GM18498 (cell line): Measurements from ENCODE around the gene ACTR10.
"Not testable (repeated sequence)": the region's sequence is repeated elsewhere in the genome, so short reads cannot be mapped to it uniquely, and the experiment has no call there.

ENCODE experiments used
- ATAC-seq: cut with Tn5 transposase; IDR thresholded peaks from one replicate; pipeline ENCODE4 v1.9.1; 2021; ENCODE audit warnings: mild to moderate bottlenecking, moderate library complexity; ENCODE audit not compliant: unreplicated experiment

ACTR10 gene

DNA sequence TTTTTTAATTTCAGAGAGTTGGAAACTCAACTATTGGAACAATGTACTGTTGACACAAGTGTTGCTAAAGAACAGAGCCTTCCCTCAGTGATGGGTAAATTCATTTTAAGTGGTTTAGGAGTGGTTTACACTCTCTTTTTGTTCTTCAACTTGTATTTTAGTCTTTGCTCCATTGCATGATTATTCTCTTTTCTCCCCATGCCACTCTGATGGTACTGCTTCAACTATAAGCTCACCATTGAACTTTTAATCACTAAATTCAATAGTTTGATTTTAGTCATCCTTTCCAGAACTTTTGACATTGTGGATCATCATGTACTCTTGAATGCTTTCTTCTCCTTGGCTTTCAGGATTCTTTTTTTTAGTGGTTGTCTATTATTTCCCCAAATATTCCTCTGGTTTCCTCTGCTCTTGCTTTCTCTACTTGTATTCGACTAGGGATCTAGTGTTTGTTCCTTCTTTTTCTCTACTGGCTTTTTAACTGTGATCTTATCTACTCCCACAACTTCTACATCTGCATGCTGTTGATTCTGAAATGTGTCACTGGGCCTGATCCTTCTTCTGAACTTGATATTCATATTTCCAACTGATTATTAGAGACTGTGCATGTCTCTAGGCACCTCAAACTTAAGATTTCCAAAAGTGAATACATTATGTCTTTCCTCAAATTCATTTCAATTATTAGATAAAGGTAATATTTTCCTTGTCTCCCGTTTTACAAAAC is 15.4 kb downstream of the ACTR10 start:
- no peak for ATAC-seq

DNA sequence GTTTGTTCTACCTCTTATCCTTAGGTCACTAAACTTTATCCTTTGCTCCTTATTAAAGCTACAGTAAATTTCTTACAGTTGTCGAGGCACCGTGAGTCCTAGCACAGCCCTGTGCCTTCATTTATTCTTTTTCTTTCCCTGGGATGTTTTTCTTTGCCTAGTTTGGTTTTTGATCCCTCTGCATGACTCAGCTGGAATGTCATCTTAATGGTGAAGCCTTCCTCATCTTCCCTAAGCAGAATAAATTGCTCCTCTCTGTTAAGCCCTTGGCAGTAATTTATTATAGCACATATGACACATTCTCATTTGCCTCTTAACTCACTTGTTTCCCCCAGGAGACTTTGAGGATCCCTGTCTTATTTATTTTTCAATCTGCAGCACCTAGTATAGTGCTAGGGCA is 16.6 kb downstream of the ACTR10 start:
- no peak for ATAC-seq

DNA sequence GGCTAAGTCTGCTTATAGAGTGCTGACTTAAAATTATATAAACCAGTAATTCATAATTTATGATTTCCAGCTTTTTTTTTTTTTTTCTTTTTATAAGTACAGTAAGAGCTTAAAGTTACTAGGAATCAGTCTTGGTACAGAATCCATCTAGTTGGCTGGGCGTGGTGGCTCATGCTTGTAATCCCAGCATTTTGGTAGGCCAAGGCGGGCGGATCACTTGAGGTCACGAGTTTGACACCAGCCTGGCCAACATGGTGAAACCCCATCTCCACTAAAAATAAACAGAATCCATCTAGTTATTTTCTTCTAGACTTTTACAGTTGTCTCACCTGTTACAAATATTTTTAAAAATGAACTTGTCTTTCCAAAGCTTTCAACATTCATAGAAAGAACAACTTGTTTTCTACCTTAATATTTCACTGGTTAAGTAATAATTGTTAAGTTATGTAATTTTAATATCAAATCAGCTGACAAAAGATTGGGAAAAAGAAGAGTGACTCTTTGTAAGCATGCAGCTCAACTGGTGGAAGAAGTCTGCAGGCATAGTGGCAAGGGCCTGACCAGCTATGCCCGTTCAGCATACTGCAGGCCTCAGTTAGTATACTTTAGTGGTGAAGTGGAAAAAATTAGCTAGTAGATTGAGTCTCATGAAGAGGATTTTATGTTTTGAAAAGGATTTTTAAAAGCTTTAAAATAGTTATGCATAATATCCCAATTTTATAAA is 27.3 kb downstream of the ACTR10 start:
- ATAC-seq = no peak

DNA sequence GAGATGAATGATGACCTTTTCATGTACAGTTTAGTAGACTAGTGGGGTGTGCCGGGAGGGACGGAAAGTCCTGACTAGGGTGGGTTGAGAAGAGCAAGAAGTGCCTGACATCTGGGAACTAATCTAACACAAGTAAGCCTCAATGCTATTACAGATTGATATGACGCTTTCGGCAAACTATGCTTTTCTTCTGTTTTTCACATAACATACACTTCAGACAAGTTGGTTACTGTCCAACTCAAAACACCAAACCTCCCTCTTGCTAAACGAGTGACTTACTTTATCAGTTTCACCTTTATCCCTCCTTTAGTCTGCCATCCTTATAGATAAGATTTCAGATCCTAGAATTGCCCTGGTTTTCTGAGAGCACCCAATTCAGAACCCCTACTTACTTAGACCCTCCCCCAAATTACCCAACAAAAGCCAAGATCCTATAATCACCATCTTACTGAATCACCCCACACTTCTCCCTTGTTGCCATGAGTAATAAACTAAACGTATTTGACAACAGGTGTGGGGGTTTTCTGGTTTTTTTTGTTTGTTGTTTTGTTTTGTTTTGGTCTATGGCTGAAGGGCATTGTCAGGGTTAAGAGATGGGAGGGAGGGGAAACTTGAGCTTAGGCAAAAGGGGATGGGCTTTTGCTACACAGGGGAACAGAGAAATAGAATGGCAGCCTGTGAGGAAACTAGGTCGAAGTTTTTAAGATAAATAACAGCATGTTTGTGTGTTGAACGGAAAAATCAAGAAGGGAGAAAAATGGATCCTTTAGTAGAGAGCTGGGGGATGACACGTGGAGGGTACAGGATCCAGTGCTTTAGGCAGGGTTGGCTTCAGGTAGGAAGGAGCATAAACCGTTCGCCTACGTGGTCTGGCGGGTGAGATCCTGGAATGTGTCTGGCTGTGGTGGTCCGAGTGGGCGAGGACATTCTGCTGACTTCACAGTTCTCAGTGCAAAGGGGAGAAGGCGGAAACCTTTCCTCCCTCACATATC is 38.6 kb downstream of the ACTR10 start:
- ATAC-seq = no peak

DNA sequence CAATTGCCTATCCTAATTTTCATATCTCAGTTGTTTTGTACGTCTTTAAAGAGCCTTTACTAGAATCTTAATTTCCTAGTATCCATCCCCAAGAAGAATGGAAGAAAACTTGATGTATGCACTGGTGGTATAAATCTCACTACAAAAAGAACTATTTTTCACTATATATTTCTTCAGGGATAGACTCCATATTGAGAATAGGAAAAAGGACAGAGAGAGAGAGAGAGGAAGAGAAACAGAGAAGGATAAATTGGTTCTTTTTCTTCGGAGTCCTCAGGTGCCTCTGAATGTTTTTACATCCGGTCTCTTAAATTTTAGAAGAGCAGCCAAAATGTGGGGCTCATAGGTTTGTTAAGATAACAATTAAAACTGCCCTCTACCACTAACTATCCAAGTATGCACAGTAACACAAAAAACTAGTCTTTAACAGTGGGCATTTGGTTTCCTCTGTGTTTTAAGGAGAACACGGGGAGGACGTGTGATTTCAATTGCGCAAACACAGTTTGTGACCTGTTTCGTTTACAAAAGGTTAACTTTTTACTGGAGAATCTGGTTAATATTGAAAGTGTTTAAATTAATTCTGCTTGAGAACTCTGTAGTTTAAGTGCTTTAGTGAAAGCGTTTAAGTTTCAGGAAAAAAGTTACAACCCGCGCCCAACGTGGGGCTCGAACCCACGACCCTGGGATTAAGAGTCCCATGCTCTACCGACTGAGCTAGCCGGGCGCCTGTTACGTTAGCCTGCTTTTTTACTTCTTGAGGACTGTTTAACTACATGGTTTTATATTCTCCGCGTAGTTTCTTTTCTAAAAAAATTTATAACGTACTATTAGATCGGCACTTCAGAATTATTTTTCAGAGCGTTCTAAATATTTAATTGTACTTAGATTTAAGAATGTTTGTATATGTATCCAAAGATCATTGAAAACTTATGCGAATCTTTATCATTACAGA is 39.6 kb downstream of the ACTR10 start:
- no peak for ATAC-seq

DNA sequence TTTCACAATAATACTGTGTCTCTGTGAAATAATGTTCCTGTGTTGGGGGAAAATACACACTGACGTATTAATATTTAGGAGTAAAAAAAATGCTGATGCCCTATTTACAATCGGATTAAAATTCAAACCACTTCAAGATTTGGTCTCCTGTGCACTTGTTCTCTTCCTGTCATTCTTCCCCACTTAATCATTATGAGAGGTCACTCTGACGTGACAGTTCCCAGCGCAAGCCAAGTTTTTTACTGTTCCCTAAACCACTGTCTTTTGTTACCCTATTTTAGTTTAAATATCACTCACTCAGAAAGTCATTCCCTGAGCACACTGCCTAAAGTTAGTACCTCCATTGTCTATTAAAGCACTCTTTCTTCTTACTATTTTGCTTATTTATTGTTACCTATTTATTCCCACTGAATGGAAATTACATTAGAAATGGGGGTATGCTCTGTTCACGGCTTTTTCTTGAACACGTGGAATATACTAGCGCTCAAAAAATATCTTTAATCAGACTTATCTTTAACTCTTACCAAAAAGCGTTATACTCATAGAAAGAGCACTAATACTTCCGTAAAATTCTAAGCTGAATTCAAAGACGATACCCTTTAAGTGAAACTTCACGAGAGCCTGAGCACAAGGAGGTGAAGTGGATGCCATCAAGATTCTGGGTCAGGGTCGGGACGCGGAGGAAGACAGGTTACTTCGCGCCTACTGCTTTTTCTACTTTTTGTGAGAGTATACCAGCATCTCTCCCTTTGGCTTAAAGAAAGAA is 44.0 kb downstream of the ACTR10 start:
- ATAC-seq = peak; percentile 39

DNA sequence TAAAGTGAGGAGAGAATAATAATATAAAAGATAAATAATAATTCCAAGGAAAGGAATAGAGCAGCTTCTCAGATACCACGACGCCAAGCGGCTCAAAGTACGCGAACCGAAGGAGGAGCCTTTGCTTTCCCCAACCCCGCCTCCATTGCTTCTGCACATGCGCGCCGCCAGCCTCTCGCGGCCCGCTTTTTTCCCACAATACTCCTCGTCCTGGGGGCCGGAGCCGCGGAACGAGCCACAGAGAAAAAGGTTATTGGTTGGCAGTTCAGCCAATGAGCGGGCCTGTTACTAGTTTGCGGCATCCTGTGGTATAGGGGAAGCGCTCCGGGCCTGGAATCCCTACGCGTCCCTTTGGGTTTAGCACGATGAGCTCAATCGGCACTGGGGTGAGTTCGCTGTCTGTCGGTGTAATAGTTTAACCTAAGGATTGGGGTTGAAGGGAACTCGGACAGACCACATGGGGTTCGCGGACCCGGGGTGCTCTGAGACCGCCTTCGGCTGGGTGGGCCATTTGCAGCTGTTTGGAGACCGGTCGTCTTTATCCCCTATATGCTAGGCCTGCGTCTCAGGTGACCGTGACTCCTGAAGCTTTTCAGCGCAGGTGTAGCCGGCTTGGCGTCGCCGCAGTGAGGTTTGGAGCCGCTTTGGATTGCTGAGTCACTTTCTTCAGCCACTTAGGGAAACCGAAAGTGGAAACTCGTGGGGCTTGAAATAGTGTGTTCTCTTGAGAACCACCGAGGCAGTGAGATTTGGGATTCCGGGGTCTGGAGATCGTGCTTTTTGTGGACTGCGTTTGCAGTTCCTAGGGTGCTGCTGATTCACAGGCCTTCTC is 44.8 kb downstream of the ACTR10 start, which contains the start of gene PSMA3:
Gene PSMA3 (plus strand): TSS at position 288 of the 832 bp plus-strand sequence. CDS start 78 bp downstream, at position 366.
- ATAC-seq = peak; percentile 93

DNA sequence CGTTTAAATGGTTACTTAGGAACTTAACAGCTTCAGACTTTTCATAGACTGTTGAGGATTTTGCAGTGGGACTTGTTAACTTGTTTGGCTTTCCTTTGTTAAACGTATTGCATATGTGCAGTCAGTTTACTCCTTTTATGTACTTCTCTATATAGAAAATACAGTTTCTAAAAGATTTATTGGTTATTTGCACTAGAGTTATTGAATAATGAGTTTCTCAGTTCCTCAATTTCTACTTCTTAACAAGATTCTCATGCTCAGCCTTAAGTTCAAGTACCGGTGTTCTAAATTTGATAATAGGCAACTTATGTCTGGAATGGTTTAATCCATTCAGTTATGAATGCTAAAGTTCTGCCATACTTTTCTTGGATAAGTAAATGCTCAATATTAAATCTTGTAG is 45.6 kb downstream of the ACTR10 start:
- no peak for ATAC-seq

DNA sequence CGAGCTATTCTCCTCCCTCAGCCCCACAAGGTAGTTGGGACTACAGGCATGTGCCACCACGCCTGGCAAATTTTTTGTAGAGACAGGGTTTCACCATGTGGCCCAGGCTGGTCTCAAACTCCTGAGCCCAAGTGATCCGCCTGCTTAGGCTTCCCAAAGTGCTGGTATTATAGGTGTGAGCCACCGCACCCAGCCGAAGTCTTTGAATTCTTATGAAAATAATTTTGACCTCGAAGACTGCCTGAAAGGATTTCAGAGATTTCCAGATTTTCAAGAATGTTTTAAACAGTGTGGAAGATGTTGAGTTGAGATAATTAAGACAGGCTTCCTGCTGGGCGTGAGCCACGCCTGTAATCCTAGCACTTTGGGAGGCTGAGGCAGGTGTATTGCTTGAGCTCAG is 49.7 kb downstream of the ACTR10 start:
- no peak for ATAC-seq

DNA sequence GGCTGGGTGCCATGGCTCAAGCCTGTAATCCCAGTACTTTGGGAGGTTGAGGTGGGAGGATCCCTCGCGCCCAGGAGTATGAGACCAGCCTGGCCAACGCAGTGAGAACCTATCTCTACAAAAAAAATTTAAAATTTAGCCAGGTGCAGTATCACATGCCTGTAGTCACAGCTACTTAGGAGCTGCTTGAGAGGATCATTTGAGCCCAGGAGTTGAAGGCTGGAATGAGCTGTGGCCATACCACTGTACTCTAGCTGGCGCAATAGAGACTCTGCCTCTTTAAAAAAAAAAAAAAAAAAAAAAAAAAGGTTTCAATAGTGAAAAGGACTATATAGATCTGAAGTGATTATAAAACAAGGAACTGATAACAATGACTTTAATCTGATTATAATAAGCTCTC is 58.2 kb downstream of the ACTR10 start:
- ATAC-seq = no peak

DNA sequence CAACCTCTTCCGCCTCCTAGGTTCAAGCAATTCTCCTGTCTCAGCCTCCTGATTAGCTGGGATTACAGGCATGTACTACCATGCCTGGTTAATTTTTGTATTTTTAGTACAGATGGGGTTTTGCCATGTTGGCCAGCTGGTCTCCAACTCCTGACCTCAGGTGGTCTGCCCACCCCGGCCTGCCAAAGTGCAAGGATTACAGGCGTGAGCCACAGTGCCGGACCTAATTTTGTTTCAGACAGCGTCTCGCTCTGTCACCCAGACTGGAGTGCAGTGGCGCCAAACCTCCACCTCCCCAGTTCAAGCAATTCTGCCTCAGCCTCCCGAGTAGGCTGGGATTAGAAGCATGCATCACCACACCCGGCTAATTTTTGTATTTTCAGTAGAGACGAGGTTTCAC is 62.1 kb downstream of the ACTR10 start:
- not testable (repeated sequence) for ATAC-seq

DNA sequence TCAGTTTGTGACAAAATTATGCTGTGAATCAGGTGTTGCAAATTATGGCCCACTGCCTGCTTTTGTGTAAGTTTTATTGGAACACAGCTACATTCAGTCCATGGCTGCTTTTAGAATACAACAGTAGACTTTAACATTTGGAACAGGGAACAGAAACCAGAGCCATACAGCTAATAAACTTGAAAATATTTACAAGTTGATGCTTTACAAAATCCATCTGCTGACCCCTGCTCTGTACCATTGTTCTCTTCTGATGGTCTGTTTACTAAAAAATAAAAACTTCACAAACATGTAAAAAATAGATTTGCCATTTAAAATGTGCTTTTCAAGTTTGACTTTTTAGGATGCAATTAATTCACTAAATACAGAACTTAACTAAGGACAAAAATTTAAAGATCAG is 65.5 kb downstream of the ACTR10 start:
- ATAC-seq = no peak

DNA sequence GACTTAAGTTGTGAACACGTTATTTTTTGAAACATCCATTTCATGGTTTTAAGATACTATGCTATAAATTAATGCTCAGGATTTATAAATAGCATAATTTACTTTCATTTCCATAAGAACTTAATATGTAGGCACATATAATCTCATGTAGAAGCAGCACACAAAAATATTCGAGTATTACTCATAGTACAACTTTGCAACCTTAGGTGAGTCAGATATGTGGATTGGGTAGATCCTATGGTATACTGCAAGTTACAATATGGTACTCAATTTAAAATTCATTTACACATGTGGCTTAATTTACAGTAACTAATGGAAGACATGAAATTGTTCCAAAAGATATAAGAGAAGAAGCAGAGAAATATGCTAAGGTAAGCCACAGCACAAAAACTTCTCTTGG is 70.7 kb downstream of the ACTR10 start:
- ATAC-seq = no peak

DNA sequence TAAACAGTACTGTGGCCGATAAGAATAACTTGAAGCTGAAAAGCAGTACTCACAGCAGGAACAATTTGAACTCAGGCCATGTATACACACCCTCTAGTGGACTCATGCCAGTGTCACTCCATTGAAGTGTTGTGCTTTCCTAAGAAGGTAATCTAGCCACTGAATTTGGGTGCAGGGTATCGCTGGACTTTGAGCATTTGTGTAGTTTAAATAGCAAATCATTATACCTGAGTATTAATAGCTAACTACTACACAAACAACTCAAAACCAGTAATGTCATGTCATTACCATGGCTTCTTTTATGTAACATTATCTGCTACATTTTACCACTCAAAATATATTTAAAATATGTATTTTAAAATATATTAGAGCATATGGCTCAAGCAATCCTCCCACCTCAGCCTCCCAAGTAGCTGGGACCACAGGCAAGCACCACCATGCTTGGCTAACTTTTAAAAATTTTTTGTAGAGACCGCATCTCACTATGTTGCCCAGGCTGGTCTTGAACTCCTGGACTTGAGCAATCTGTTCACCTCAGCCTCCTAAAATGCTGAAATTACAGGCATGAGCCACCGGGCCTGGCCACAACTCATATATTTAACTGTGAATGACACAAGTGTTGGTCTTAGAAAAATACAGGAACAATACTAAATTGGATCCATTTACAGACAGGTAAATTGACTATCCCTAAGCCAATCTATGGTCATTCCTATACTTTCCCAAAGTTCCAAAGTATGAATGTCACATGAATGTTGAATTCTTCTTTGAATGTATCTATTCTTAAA is 72.8 kb downstream of the ACTR10 start:
- ATAC-seq = no peak

DNA sequence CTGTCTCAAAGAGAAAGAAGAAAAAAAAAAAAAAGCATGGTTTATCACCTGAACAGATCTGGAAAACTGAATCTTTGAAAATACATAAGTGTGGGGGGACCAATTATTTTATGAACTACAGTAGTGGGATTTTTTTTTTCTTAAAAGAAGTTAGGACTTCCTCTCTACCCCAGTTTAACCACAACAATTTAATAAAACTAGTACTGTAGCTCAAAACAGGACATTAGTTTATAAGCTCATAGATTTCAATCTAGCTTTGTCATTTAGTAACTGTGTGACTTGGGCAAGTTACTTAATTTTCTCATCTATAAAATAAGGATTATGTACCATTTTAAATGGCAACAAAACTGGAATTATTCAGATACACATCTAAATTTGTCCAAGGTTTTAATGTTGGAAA is 74.9 kb downstream of the ACTR10 start:
- no peak for ATAC-seq

DNA sequence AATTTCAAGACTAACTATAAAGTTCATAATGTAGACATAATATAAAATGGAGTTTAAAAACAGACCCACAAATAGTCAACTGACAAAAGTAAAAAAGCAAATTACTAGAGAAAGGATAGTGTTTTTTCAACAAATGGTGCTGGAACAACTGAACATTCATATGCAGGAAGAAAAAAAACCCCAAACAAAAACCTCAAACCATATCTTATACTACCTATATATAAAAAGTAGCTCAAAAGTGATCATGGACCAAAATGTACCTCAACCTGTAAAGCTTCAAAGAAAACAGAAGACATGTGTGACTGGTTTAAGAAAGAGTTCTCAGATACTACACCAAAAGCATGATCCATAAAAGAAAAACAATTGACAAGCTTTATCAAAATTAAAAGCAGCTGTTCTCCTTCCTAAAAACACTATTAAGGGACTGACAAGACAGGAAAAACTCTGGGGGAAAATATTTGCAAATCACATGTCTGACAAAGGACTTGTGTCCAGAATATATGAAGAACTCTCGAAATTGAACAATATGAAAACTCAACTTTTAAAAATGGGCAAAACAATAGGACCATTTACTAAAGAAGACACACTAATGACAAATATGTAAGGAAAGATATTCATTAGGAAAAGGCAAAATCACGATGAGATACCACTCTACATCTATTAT is 75.7 kb downstream of the ACTR10 start:
- ATAC-seq = no peak

DNA sequence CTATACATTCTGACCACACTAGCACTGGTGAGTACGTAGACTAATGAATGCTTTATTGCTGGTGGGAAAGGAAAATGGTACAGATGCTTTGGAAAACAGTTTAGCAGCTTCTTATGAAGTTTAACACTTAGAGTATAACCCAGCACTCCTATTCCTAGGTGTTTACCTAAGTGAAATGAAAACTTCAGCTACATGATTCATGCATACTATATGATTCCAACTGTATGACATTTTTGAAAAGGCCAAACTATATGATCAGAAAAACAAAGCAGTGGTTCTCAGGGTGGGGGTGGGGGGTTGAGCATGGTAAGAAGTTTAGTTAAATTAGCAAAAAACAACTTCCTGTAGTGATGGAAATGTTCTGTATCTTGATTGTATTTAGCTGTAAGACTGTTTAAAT is 76.3 kb downstream of the ACTR10 start:
- no peak for ATAC-seq
